GM20431 (cell line): ENCODE measurements around the gene SMARCD2.

ENCODE experiments used
- in situ Hi-C: fragments of 300-500 bp; cut with MseI, MboI; formaldehyde crosslinking; loops from one replicate; pipeline ENCODE4 v1.15.0; 2020; ENCODE audit warnings: low sequenced_read_pairs; ENCODE audit not compliant: unreplicated experiment

SMARCD2 gene

GRCh38 chr17:63834431-63835166 is 7.9 kb downstream of the SMARCD2 start:
- in situ Hi-C loops = loop anchor here (25.0 kb wide), 1 partner anchor 397 kb away; the partner anchor contains the start of gene CYB561

GRCh38 chr17:63833741-63834373 is 8.6 kb downstream of the SMARCD2 start:
- in situ Hi-C loops = loop anchor here (25.0 kb wide), 1 partner anchor 397 kb away; the partner anchor contains the start of gene CYB561

- in situ Hi-C loops = loop anchor here (25.0 kb wide), 1 partner anchor 396 kb away; the partner anchor contains the start of gene CYB561
These were observed 9.3 kb downstream of the SMARCD2 start for GRCh38 chr17:63833026-63833740.

- in situ Hi-C loops = loop anchor here (25.0 kb wide), 1 partner anchor 395 kb away; the partner anchor contains the start of gene CYB561
These were observed 10.0 kb downstream of the SMARCD2 start for GRCh38 chr17:63832455-63832854.

GRCh38 chr17:63832014-63832413 is 10.5 kb downstream of the SMARCD2 start:
- in situ Hi-C loops = loop anchor here (25.0 kb wide), 1 partner anchor 395 kb away; the partner anchor contains the start of gene CYB561

- in situ Hi-C loops = loop anchor here (25.0 kb wide), 1 partner anchor 394 kb away; the partner anchor contains the start of gene CYB561
These were observed 11.0 kb downstream of the SMARCD2 start for GRCh38 chr17:63831505-63831904.

GRCh38 chr17:63830904-63831491 is 11.5 kb downstream of the SMARCD2 start:
- in situ Hi-C loops = loop anchor here (25.0 kb wide), 1 partner anchor 394 kb away; the partner anchor contains the start of gene CYB561

GRCh38 chr17:63830278-63830677 is 12.2 kb downstream of the SMARCD2 start:
- in situ Hi-C loops = loop anchor here (25.0 kb wide), 1 partner anchor 393 kb away; the partner anchor contains the start of gene CYB561

GRCh38 chr17:63828936-63829335 is 13.5 kb downstream of the SMARCD2 start:
- in situ Hi-C loops = loop anchor here (25.0 kb wide), 1 partner anchor 392 kb away; the partner anchor contains the start of gene CYB561

GRCh38 chr17:63827801-63828221 is 14.7 kb downstream of the SMARCD2 start:
- in situ Hi-C loops = loop anchor here (25.0 kb wide), 1 partner anchor 391 kb away; the partner anchor contains the start of gene CYB561

GRCh38 chr17:63827002-63827800 is 15.3 kb downstream of the SMARCD2 start, which contains the start of the genes FTSJ3 and PSMC5:
FTSJ3 (minus strand) TSS chr17:63827663; CDS start chr17:63826902, 761 bp downstream.
PSMC5 (plus strand) TSS chr17:63827431; CDS start chr17:63827491, 60 bp downstream.
- in situ Hi-C loops = loop anchor here (25.0 kb wide), 1 partner anchor 390 kb away; the partner anchor contains the start of gene CYB561

- in situ Hi-C loops = loop anchor here (25.0 kb wide), 1 partner anchor 389 kb away; the partner anchor contains the start of gene CYB561
These were observed 15.9 kb downstream of the SMARCD2 start for GRCh38 chr17:63826468-63827001.

GRCh38 chr17:63824362-63824761 is 18.1 kb downstream of the SMARCD2 start:
- in situ Hi-C loops = no loop called here

GRCh38 chr17:63823659-63824331 is 18.7 kb downstream of the SMARCD2 start:
- in situ Hi-C loops = no loop called here

- in situ Hi-C loops = no loop called here
These were observed 19.9 kb downstream of the SMARCD2 start for GRCh38 chr17:63822537-63822936.

- in situ Hi-C loops = no loop called here
These were observed 20.7 kb downstream of the SMARCD2 start for GRCh38 chr17:63821804-63822203.

GRCh38 chr17:63820963-63821561 is 21.4 kb downstream of the SMARCD2 start:
- in situ Hi-C loops = no loop called here
